HL-60/S4 (cell line): ENCODE results near the gene SMG5.

Experiments used
- in situ Hi-C: fragments of 300-500 bp; cut with MboI; formaldehyde crosslinking; loops from 2 replicates; pipeline ENCODE4 v1.14.3; 2022; ENCODE audit warnings: low sequenced_read_pairs

SMG5 gene

DNA sequence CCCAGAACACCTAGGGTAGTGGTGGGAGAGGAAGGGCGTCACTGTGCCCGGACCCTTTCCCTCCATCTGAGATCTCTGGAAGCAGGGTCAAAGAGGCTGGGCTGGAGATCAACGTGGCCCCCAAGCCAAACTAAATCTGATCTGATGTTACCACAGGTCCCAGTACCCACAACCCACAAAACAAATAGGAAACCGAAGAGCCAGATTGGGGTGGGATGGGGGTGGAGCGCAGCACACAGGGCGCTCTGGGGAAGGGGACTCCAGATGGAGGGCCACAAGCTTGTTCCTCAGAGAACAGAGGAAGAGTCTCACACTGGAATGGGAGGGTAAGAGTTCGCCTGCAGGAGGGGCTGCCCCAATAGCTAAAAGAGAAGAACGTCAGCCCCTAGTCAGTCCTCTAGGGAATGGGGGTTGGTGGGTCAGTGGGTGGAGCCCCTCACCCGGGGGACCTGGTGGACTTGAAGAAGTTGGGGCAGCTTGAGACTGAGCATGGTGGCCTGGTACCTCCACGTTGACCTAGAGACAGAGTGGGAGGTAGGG lies 36.3 kb downstream of the SMG5 start:
- in situ Hi-C loops, result no loop called here

DNA sequence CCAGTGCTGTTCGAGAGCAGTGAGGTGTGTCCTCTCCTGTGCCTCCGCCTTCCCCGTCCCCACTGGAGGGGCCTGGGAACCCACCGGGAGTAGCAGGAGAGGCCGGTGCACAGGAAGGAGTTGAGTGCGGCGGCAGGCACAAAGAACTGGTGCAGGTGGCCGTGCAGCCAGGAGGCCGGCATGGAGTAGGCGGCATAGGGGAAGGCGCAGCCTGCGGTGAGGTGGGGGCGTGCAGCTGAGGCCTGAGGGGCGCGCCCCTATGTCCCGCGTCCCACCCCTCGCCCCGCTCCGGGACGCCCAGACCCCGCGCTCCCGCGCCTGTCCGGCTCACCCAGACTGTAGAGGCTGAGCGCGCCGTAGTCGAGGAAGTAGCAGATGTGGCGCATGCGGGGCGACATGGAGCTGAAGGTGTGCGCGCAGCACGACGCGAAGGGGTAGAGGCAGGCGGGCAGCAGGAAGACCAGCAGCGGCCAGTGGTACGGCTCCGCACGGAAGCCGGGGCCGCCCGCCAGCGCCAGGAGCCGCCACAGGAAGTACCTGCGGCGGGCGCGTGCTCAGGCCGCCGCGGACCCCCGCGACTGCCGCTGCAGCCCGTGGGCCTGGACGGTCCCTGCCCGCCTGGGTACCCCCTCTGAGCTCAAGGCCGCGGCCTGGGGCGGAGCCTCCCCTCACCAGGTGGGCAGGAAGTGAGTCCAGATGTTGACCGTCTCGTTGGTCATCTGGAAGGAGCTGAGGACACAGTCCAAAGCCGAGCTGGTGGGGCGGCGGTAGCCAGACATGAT lies 37.0 kb downstream of the SMG5 start:
- in situ Hi-C loops, result no loop called here

DNA sequence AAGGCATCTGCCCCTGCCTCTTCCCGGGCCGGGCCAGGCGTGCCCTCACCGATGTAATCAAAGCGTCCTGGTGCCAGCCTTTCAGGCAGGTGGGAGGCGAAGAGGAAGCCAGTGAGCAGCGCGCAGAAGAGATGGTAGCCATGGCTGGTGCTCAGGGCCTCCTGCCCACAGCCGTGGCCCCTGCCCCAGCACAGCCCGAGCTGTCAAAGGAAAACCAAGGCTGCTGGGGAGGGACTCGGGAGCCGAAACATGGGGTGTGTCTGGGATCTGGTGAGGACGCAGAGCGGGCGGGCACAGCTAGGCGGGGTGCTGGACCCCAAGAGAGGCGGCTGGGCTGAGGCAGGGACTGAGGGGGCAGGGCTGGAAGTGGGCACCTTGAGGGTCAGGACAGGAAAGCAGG lies 37.9 kb downstream of the SMG5 start:
- in situ Hi-C loops, result no loop called here

DNA sequence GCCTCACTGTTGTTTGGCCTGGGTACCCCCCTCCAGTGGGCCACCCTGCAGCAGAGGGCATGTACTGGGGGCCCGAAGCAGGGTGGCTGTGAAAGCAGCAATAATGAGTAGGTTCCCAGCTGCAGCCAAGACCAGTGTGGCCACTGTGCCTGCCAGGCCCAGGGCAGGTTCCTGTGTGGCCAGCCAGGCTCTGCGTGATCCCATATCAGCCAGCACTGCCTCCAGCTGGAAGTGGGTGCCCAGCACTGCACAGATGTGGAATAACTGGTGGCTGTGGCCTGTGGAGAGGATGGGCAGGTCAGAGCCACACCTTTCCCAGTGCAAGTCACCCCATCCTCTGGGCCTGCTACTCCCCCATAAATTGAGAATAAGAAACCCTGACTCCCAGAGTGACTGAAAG lies 38.5 kb downstream of the SMG5 start:
- in situ Hi-C loops, result no loop called here

DNA sequence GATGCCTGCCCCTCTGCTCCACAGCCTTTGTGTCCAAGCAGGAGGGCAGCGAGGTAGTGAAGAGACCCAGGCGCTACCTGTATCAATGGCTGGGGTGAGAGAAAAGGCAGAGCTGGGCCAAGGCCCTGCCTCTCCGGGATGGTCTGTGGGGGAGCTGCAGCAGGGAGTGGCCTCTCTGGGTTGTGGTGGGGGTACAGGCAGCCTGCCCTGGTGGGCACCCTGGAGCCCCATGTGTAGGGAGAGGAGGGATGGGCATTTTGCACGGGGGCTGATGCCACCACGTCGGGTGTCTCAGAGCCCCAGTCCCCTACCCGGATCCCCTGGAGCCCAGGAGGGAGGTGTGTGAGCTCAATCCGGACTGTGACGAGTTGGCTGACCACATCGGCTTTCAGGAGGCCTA lies 39.9 kb downstream of the SMG5 start:
- in situ Hi-C loops, result no loop called here

DNA sequence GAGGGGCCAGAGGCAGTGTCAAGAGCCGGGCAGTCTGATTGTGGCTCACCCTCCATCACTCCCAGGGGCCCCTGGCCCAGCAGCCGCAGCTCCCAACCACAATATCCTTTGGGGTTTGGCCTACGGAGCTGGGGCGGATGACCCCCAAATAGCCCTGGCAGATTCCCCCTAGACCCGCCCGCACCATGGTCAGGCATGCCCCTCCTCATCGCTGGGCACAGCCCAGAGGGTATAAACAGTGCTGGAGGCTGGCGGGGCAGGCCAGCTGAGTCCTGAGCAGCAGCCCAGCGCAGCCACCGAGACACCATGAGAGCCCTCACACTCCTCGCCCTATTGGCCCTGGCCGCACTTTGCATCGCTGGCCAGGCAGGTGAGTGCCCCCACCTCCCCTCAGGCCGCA lies 40.7 kb downstream of the SMG5 start, which contains the start of gene BGLAP:
Gene BGLAP (plus strand): TSS at position 259 of the 400 bp plus-strand sequence. CDS start 48 bp downstream, at position 307.
- in situ Hi-C loops, result no loop called here

DNA sequence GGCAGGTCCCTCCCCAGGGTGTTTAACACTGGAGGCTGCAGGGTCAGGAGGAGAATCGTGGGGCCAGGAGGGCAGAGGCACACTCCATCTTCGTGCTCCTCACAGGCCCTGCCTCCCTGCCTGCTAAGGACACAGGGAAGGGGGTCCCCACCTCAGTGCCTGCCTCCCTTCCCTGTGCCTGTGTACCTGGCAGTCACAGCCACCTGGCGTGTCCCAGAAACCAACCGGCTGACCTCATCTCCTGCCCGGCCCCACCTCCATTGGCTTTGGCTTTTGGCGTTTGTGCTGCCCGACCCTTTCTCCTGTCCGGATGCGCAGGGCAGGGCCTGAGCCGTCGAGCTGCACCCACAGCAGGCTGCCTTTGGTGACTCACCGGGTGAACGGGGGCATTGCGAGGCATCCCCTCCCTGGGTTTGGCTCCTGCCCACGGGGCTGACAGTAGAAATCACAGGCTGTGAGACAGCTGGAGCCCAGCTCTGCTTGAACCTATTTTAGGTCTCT lies 41.3 kb downstream of the SMG5 start:
- in situ Hi-C loops, result no loop called here

DNA sequence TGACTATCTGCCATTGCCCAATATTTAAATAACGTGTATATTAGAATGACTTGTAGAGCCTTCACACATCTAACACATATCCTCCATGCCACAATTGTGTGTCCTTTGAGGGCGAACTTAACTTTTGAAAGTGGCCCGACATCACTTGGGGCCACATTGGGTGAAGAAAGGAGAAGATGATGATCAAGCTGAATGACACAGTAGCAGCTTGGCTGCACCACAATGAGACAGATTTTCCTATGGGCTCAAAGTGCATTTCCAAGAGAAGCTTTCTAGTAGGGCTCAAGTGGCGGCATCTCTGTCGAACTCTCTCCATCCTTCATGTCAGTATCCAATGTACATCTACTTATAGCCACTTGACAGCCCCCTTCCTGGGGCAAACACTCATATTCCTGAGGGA lies 44.4 kb downstream of the SMG5 start:
- in situ Hi-C loops, result no loop called here

DNA sequence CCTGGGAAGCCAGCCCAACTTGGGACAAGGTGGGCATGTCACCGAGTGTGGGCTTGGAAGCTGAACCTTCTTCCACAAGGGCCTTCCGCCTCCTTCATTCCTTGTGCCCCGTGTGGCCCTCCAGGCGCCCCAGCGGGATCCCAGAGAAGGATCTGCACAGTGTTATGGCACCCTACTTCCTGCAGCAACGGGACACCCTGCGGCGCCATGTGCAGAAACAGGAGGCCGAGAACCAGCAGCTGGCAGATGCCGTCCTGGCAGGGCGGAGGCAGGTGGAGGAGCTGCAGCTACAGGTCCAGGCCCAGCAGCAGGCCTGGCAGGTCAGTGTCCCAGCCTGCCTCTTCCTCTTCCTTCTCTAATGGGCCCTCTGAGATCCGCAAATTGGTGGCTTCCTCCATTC lies 46.5 kb downstream of the SMG5 start:
- in situ Hi-C loops, result no loop called here

DNA sequence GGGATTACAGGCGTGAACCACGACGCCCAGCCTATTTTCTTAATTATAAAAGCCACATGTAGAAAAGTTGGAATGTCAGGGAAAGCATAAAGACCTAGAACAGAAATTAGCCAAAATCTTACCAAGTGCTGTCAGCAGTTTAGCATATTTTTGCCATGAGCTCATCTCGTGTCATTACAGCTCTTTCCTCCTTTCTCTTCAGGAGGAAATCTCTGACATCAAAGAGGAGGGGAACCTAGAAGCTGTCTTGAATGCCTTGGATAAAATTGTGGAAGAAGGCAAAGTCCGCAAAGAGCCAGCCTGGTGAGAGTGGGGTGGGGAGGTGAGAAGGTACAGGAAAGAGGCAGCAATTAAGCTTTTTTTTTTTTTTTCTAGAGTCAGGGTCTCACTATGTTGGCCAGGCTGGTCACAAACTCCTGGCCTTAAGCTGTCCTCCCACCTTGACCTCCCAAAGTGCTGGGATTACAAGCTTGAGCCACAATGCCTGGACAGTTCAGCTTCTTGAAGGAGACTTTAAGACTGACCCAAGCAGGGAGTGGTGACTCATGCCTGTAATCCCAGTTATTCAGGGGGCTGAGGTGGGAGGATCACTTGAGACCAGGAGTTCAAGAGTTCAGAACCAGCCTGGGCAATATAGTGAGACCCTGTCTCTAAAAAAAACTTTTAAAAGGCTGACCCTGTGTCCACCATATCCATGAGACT lies 49.0 kb downstream of the SMG5 start:
- in situ Hi-C loops, result no loop called here

DNA sequence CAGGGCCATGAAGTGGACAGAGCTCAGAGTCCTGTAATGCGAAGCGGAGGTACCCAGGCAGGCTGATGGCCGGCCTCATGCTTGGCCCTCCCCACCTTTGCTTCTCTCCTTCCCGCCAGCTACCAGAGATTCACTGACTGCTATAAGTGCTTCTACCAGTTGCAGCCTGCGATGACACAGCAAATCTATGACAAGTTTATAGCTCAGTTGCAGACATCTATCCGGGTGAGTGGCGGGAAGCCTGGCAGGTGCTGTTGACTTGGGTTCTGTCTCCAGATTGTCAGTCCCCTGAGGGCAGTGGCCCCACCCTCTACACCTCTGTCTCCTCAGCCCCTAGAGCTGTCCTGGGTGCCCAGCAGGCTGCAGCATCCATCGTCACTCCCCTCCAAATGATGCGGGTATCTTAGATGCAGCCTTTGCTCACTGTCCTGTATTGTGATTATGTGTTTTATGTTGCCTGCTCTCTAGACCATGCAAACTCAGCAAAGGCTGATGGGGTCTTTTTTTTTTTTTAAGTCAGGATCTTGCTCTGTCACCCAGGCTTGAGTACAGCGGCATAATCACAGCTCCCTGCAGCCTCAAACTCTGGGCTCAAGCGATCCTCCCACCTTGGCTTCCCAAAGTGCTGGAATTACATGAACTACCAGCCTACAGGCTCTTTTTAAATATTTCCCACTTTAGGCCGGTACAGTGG lies 50.3 kb downstream of the SMG5 start:
- in situ Hi-C loops, result no loop called here

DNA sequence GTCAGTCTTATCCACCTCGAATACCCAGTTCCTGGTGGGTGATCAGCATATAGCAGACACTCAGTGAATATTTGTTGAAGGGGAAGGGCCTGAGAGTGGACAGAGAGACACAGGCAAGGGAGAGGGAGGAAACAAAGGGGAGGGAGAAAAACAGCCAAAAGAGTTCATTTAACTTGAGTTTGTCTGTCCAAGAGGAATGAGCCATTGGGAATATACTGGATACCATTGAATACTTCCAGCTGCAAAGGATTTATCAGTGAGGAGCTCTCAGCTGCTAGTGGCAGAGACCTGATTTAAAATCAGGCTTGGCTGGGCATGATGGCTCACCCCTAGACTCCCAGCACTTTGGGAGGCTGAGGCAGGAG lies 52.2 kb downstream of the SMG5 start:
- in situ Hi-C loops, result no loop called here

DNA sequence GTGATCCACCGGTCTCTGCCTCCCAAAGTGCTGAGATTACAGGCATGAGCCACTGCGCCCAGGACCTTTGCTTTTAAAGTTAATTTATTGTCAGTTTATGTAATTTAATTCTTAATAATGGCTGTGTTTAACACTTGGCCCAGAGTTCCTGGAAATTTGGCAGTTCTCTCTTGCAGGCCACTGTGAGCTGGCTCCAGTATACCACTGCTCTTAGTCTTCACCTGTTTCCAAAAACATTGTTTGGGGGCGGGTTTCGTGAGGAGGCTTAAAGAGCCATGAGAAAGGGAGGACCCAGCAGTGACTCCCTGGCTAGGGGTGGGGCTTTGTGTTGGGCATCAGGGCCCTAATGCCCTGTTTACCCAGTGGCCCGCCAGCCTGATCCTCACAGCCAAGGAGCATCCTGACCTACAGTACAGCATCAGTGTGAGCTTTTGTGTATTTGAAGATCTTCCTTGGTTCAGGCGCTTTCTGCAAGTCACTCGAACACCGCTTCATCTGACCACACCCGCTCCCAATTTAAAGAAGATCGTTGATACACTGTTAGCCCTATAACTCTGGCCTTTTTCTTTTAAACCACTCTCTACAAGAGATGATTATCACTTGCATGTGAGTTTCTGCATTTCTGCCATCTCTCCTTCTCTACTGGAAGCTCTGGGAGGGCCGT lies 52.7 kb downstream of the SMG5 start:
- in situ Hi-C loops, result loop anchor here (10.0 kb wide), 1 partner anchor 145 kb away; the partner anchor contains the start of gene MEX3A

DNA sequence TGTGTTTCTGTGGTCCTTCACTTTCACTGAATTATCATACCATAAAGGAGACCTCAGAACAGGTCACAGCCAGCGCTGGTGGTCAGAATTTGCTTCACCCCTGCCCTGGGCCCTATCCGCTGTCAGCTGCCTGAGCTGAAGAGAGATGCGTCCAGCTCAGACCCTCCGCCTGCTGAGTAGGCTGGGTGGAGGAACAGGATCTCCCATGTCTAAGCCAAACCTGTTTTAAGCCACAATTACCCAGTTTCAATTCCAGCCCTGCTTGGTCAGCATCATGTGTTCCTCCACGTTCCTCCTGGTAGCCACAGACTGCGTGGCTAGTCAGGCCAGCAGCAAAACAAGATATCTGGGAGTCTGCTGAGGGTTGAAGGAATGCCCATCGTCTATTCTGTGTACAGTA lies 54.1 kb downstream of the SMG5 start:
- in situ Hi-C loops, result loop anchor here (10.0 kb wide), 1 partner anchor 144 kb away; the partner anchor contains the start of gene MEX3A

DNA sequence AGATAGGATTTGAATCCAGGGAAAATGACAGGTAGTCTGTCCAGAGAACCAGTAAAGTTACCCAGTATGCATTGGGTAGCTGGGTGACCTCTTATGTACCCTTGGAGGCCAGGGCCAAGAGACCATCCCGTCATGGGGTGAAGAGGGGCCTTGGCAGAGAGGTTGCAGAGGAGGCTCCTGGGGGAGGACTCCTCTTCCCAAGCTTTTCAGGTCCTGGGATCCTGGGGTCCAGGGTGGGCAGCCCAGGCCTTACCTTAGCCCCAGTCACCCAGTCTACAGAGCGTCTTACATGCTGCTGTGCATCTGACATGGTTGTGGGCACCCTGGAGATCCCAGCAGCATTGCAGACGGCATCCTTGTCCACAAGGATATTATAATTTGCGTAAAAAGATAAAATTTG lies 55.8 kb downstream of the SMG5 start:
- in situ Hi-C loops, result loop anchor here (10.0 kb wide), 1 partner anchor 142 kb away; the partner anchor contains the start of gene MEX3A

DNA sequence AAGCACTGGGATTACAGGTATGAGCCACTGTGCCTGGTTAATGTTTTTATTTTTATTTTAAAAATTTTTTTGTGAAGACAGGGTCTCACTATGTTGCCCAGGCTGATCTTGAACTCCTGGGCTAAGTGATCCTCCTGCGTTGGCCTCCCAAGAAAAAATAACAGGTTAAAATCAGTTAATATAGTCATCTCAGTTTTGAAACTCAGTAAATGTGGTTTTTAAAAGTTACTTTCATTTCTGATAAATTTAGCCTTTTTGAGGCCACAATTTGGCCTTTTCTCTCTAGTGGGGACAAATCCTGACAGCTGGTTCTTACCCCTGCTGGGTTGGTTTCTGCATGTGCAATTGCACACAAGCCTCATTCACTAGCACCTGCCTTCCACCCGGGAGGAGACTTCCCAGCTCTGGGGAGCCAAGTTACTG lies 56.5 kb downstream of the SMG5 start:
- in situ Hi-C loops, result loop anchor here (10.0 kb wide), 1 partner anchor 141 kb away; the partner anchor contains the start of gene MEX3A

DNA sequence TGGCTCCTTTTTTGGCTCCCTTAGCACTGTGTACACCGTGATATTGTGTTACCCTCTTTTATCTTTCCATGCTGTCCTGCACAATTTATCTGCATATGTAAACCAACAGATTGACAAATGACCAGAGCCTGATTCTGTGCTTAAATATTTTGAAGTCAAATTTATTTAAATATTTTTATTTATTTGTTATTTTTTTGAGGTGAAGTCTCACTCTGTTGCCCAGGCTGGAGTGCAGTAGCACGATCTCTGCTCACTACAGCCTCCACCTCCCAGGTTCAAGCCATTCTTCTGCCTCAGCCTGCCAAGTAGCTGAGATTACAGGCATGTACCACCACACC lies 57.0 kb downstream of the SMG5 start:
- in situ Hi-C loops, result loop anchor here (10.0 kb wide), 1 partner anchor 141 kb away; the partner anchor contains the start of gene MEX3A

DNA sequence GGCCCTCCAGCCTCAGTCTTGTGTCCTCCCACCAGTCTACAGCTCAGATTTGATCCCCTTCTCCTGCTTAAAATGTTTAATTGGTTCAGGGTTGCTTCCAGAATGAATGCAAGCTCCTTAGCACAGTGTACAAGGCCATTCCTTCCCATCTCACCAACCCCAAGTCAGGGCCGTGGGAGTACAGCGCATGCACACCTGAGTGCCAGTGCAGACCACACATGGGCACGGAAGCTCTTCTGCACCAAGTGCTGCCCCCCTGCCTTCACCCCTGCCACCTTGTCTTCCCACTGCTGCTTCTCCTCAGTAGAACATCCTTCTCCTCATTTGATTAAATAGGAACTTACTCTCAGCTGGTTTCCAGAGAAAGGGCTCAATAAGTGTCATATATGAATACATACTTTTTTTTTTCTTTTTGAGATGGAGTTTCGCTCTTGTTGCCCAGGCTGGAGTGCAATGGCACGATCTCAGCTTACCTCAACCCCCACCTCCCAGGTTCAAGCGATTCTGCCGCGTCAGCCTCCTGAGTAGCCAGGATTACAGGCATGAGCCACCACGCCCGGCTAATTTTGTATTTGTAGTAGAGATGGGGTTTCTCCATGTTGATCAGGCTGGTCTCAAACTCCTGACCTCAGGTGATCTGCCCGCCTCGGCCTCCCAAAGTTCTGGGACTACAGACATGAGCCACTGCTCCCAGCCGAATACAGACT lies 60.5 kb downstream of the SMG5 start:
- in situ Hi-C loops, result loop anchor here (5.0 to 10.0 kb wide), 2 partner anchors 75 to 137 kb away; partner anchors contain the start of gene MEX3A

DNA sequence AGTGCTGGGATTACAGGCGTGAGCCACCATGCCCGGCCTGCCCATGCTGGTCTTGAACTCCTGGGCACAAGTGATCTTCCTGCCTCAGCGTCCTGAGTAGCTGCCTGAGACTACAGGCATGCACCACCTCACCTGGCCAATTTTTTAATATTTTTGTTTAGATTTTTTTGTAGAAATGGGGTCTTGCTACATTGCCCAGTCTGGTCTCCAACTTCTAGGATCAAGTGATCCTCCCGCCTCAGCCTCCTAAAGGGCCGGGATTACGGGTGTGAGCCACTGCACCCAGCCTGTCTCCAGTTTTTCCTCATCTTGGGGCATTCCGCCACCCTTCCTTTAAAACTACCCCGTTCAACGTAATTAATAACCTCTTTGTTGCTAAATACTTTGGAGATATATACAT lies 62.4 kb downstream of the SMG5 start:
- in situ Hi-C loops, result loop anchor here (5.0 to 10.0 kb wide), 2 partner anchors 73 to 135 kb away; partner anchors contain the start of gene MEX3A

DNA sequence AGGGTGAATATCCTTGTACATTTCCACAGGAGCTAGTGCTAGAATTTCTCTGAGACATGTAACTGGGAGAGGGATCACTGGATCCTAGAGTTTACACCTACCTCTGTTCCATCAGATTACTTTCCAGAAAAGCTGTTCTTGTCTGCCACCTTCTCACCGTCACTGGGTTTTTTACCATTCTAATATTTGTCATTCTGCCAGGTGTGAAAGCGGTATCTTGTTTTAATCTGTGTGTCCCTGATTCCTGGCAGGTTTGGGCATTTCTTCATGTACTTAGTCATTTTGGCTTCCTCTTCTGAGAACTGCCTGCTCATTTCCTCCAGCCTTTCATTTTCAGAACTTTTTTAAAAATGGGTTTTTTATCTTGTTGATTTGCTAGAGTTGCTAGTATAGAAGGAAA lies 64.8 kb downstream of the SMG5 start:
- in situ Hi-C loops, result no loop called here
